Keratinocyte (primary cell): Measurements from ENCODE around the gene VIPR1.

Source experiments
- CTCF ChIP-seq, 3 experiments: IDR thresholded peaks in 1 of 3; conservative IDR thresholded peaks in 1 of 3; optimal IDR thresholded peaks in 1 of 3; 2 replicates in 2 of 3; 3 replicates in 1 of 3; pipeline versions ENCODE3 to v1.5.1; 2011; ENCODE audit warnings: low read length in 3 of 3, mild to moderate bottlenecking in 3 of 3, moderate library complexity in 2 of 3, control low read depth in 1 of 3, inconsistent platforms in 1 of 3; ENCODE audit not compliant: insufficient read depth in 2 of 3; ENCODE audit errors: extremely low read depth in 1 of 3
- EZH2 ChIP-seq: IDR thresholded peaks from one replicate; pipeline ENCODE4 v1.6.1; 2012; ENCODE audit warnings: inconsistent platforms, mild to moderate bottlenecking, low read length, moderate library complexity

- no peak for TF ChIP-seq EZH2
- no peak for TF ChIP-seq CTCF (optimal IDR thresholded peaks at IDR 0.05 in 1 of 3, IDR thresholded peaks at IDR 0.05 in 1 of 3, conservative IDR thresholded peaks at IDR 0.05 in 1 of 3; ENCODE audit: extremely low read depth in 1 of 3, insufficient read depth in 2 of 3, low read length in 3 of 3)
These were observed 12.6 kb upstream of the VIPR1 start for GRCh38 chr3:42489937-42490227.
